A375 (cell line): ENCODE results near the gene UNK. TPM values are rescaled to one million over a fixed set of nuclear protein-coding genes. Genes with fewer than 3 reads are reported as not detected.

Experiments used
- total RNA-seq: library from RNA; depleted of rRNA; stranded (reverse); fragments of >200 nt; shearing (Covaris generic); gene quantifications from 2 replicates; pipeline ENCODE4 v1.2.3, GENCODE V29; 2014; rRNA removed

The UNK gene
- 16.6 and 18.8 TPM in 2 replicates for total RNA-seq

GRCh38 chr17:75784473-75785015 lies at the start of gene UNK:
Gene UNK, plus strand, starts transcription at chr17:75784806. Its CDS starts 75 bp downstream, at chr17:75784881.

DNA sequence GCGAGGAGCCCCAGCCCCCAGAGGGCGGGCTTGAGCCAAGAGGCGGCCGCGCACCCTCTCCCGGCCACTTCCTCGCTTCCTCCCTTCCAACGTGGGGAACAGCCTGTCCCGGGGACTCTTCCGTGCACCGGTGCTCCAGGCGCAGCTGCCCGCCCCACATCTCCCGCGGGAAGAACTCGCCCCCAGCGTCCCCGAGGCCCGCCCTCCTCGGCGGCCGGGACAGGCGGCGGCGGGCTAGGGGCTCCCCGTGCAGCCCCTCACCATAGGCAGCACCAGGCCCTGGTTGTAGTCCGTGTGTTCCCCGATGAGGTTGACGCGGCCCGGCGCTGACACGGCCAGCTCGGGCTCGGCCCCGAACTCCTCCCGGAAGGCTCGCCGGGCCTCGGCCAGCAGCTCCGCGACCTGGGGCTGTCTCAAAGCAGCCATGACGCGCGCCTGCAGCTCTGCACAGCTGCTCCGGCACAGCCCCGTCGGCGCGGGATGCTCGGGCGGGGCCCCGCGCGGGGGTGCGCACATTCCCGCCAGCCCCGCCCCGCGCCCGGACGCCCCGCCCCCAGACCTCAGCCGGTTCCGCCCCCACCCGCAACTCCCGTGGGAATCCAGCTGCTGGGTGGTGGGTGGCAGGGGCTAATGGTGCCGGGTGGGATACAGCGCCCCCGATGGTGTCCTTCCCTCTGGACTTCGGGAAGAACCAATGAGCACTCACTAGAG lies 19.7 kb upstream of the UNK start, which contains the start of gene GALK1:
TSS of gene GALK1 (minus strand) at position 482 of the 711 bp plus-strand sequence. CDS start at position 426, 56 bp downstream.

GRCh38 chr17:75843577-75844529 lies 59.2 kb downstream of the UNK start, which contains the start of gene UNC13D:
Gene UNC13D, minus strand, starts transcription at chr17:75844404. Its CDS starts 67 bp downstream, at chr17:75844337.

GRCh38 chr17:75855310-75856061 lies 70.9 kb downstream of the UNK start, which contains the start of gene WBP2:
Gene WBP2, minus strand, starts transcription at chr17:75855335. Its CDS starts 38 bp downstream, at chr17:75855297.

Other genes with a start within 250 kb of the UNK start
- 6.4 and 6.9 TPM in 2 replicates for gene MYO15B, start 197.0 kb upstream of the UNK start, total RNA-seq
- 0.57 and 1.2 TPM in 2 replicates for gene SMIM5, start 151.4 kb upstream of the UNK start, total RNA-seq
- 35.4 and 42.6 TPM in 2 replicates for gene RECQL5, start 117.7 kb upstream of the UNK start, total RNA-seq
- gene SAP30BP, start 117.5 kb upstream of the UNK start, total RNA-seq, result 79.3 and 90.7 TPM in 2 replicates
- gene ITGB4, start 63.3 kb upstream of the UNK start, total RNA-seq, result 48.4 and 56.9 TPM in 2 replicates
- 54.3 and 57.9 TPM in 2 replicates for gene GALK1, start 19.6 kb upstream of the UNK start, total RNA-seq
- gene UNC13D, start 59.6 kb downstream of the UNK start, total RNA-seq, result 3.2 and 6.2 TPM in 2 replicates
- 32.0 and 41.2 TPM in 2 replicates for gene WBP2, start 70.5 kb downstream of the UNK start, total RNA-seq
- 29.5 and 30.5 TPM in 2 replicates for gene TRIM47, start 93.8 kb downstream of the UNK start, total RNA-seq
- 28.4 and 29.8 TPM in 2 replicates for gene TRIM65, start 112.1 kb downstream of the UNK start, total RNA-seq
- 46.1 and 62.3 TPM in 2 replicates for gene MRPL38, start 120.1 kb downstream of the UNK start, total RNA-seq
- 25.7 and 26.1 TPM in 2 replicates for gene FBF1, start 156.2 kb downstream of the UNK start, total RNA-seq
- 16.1 and 17.6 TPM in 2 replicates for gene ACOX1, start 194.4 kb downstream of the UNK start, total RNA-seq
- gene TEN1, start 194.4 kb downstream of the UNK start, total RNA-seq, result 27.0 and 34.3 TPM in 2 replicates
- gene CDK3, start 216.0 kb downstream of the UNK start, total RNA-seq, result 5.4 and 9.3 TPM in 2 replicates
- gene EVPL, start 242.5 kb downstream of the UNK start, total RNA-seq, result 0.03 TPM in 1 of 2 replicates, not detected in the other